Stimulated activated CD8-positive, alpha-beta memory T cell treated with anti-CD3 and anti-CD28 coated beads, Interleukin-7, amount 100 ng/mL, for 1 hour (primary cell): Measurements from ENCODE around the gene RPH3AL.

ENCODE experiments used
- DNase-seq, 2 donors: peaks; one replicate each; pipeline ENCODE4 v3.0.0-alpha.2; 2020; ENCODE audit warnings: low read depth in 2 of 2

The RPH3AL gene, protein sequence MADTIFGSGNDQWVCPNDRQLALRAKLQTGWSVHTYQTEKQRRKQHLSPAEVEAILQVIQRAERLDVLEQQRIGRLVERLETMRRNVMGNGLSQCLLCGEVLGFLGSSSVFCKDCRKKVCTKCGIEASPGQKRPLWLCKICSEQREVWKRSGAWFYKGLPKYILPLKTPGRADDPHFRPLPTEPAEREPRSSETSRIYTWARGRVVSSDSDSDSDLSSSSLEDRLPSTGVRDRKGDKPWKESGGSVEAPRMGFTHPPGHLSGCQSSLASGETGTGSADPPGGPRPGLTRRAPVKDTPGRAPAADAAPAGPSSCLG

DNA sequence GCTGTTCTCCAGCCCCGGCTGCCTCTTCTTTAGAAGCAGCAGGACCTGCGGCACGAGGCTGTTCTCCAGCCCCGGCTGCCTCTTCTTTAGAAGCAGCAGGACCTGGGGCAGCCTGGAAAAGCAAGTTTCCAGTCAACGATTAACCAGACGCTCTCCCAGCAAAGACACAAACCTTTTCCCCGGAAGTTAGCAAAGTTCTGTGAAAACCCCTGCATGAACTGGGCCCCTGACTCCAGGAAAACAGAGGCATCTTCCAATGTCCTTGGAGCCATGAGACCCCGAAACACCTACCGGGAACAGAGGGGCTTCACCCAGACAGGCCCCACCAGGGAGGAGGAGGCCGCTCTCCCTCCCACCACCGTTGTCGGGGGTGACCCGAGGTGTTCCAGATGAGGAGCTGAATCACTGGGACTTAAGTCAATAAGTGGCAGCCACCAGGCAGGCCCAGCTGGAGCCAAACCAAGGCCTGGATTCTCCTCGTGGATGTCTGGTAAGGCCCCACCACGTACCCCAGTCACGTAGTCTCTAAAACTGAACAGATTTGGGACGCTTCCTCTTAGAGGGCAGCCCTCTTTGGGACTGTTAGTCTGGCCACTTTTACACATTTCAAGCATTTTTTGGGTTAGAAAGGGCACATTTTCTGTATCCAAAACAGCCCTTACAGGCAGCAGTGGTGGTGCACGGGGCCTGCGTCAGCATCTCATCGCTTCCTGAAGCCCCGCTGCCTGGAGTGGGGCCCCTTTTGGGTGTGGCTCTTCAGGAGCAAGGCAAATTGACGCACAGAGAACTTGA is at the start of gene RPH3AL:
Gene RPH3AL, minus strand, starts transcription at position 387 of the 792 bp plus-strand sequence. CDS start 25,264 bp downstream, outside the sequence.
- no peak for DNase-seq

DNA sequence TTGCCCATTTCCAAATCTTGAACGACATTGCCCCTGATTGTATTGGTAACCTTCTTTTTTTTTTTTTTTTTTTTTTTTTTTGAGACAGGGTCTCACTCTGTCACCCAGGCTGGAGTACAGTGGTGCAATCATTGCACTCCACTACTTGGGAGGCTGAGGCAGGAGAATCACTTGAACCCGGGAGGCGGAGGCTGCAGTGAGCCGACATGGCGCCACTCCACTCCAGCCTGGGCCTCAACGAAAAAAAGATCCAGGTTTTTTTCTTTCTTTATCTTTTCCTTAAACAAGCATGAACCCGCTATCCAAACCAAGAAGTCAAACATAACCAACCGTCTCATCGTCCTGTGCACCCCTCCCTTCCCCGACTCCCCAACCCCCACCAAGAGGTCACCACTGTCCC is 47.6 kb upstream of the RPH3AL start:
- no peak for DNase-seq

- DNase-seq: no peak
Measured at GRCh38 chr17:396788-397187, 44.2 kb upstream of the RPH3AL start.

DNA sequence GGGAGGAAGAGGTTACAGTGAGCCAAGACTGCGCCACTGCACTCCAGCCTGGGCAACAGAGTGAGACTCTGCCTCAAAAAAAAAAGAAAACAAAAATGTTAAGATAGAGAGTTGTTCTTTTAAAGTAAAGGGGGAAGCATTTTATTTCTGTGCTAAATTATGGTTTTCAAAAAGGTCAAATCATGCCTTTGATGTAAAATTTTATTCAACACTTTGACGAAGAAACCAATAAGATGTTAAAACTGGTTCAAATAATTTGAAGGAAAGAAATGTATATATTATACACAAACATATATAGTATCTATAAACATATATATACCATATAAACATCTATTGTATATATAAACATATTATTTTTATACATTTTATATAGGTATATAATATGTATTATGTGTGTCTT is 43.4 kb upstream of the RPH3AL start:
- no peak for DNase-seq

- DNase-seq: no peak
Measured at GRCh38 chr17:395179-395578, 42.6 kb upstream of the RPH3AL start.

- DNase-seq: no peak
Measured at GRCh38 chr17:394718-395095, 42.1 kb upstream of the RPH3AL start.

GRCh38 chr17:393806-394717 is 41.5 kb upstream of the RPH3AL start:
- DNase-seq: no peak

DNA sequence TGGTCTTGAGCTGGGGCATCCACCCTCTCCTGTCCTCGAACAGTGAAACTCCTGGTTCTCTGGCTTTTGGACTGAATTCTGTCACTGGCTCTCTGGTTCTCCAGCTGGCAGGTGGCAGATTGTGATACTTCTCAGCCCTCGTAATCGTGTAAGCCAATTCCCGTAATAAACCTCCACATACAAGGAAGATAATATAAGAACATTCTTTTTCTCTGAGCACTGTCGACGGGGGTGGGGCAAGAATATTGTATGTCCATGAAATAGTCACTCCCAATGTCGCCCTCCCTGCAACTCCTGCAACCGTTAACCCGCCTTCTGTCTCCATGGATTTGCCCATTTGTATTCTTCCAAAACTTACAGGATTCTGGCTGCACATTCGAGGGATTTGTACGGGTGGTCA is 39.2 kb upstream of the RPH3AL start:
- DNase-seq: no peak

DNA sequence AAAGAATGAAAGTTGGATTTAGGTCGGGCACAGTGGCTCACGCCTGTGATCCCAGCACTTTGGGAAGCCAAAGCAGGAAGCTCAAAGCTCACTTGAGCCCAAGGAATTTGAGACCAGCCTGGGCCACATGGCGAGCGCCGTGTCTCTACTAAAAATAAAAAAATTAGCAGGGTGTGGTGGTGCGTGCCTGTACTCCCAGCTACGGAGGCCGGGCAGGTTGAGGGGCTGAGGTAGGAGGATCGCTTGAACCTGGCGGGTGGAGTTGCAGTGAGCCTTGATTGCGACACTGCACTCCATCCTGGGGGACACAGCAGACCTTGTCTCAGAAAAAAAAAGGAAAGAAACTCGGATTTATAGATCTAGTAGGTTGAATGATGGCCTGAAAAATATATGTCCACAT is 37.4 kb upstream of the RPH3AL start:
- DNase-seq: no peak

GRCh38 chr17:388087-388486 is 35.5 kb upstream of the RPH3AL start:
- no peak for DNase-seq

DNA sequence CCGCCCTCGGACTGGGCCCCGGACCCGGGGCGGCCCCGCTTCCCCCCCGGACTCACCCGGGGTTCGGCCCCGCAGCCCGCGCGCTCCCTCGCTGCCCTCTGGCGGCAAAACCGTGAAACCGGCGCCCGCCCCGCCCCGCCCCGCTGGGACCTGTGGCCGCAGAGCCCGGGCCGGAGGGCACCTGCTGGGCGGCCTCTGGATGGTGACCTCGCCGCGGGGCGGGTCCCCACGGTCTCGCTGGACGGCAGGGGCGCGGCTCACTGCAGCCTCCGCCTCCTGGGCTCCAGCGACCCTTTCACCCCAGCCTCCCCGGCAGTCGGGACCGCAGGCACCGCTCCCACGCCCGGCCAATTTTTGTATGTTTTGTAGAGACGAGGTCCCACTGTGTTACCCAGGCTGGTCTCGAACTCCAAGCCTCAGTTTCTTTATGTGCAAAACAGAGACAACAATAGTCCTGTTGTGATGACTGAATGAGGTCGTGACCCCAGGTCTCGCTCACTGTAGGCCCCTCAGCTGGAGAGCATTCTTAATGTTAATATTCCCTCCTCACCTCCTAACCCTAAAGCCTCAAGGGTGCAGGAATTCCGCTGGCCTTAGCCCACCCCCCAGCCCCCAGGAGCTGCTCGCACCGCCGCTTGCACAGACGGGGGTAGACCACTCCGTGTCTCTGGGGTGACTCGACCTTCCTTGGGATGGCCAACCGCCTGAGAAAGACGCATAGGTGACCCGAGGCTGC is 33.7 kb upstream of the RPH3AL start:
- peak; percentile 46 to 53 for DNase-seq

DNA sequence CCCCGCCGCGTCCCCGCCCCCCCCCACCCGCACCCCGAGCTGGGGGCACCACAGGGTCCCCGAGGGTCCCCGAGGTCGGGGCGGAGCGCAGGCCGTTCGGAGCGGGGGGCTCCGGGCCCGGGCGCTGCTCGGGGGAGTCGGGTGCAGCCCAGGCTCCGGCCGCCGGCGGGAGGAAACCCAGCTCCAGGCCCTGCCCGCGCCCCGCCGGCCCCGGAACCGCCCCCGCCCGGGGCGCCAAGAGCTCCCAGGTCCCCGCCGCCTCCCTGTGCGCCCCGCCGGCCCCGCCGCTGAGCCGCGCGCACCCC is 33.2 kb upstream of the RPH3AL start:
- no peak for DNase-seq

GRCh38 chr17:385178-385835 is 32.7 kb upstream of the RPH3AL start:
- no peak for DNase-seq

DNA sequence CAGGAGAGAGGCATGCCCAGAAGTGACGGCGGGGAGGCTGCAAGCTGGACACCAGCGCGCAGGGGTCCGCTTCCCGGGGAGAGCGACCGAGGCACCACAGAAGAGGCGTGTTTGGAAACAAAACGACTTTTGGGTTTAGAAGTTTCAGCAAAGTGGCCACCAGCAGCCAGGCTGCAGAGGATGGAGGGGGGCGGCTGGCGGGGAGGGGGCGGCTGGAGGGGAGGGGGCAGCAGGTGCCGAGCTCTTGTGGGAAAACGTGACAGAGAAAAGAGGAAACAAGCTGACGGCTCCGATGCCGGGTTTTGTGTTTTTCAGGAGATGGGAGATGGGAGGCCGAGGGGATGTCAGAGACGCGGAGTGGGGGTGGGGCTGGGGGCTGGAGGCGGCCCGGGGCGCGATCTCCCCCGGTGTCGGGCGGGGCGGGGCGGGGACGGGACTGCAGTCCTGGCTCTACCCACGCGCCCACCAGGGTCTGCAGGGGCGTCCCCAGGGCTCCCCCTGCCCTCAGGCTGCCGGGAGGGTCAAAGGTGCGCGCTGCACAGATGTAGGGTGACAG is 32.1 kb upstream of the RPH3AL start:
- no peak for DNase-seq

DNA sequence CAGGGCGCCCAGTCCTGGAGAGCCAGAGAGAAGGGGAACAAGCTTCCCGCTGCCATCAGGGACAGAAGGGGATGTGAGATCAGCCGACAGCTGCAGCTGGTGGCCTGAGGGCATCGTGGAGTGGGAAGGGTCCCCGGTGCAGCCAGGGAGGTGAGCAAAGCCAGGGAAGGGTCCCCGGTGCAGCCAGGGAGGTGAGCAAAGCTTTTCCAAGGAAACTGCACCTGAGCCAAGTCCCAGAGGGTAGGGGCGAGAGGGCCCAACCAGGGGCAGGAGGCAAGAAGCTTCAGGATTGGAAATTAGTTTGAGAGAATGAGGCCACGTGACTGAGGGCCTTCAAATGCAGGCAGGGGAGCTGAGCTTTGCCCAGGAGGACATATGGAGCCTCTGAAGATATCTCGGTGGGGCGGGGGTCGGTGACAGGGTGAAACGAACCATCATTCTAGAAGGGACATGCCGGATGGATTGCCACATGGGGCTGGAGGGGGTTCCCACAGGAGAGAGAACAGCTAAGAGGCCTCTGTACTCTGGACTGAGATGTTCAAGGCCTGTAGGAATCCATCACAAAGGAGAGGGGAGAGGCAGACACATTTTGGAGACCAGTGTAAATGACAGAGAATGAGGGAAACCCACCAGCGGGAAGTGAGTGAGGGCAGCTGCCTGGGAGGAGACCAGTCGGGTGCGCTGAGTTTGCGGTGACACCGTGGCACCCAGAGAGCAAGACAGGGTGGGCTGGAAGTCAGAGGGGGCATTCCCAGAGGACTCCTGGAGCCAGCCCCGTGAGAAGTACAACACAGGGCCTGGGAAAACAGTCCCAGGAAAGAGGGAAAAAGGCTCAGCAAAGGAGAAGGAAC is 31.4 kb upstream of the RPH3AL start:
- no peak for DNase-seq

- DNase-seq: no peak
Measured at GRCh38 chr17:382644-383533, 30.3 kb upstream of the RPH3AL start.

DNA sequence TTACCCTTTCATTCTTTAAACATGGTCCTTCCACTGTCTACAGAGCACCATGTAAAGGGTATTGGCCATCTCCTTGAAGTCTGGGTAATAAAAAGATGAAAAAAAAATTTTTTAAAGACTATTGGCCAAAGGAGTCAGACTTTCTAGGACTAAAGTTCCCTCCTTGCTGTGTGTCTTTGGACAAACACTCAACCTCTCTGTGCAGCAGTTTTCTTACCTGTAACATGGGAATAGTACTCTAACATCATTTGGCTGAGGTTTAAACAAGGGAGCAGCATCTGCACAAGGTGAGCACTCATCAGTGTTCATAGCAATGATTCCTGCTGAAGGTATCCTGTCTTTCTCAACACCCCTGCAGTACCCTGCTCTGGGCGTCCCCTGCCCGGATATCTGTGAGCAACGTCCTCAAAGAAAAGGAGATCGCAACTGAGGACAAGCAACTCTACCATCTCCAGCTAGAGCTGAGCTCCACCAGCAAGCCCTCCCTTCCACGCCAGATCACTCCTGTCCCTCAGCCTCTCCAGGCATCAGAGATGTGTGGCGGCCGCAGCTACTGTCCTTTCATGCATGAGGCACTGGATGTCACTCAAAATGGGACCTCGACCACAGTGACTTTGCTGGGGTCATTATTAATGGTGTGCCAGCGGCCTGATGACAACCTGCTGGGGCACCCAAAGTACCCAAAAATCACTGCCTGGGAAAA is 29.5 kb upstream of the RPH3AL start:
- DNase-seq: no peak

GRCh38 chr17:381516-381915 is 28.9 kb upstream of the RPH3AL start:
- no peak for DNase-seq
